H1 (cell line): ENCODE results near the gene TMEM63A. TPM values are rescaled to one million over a fixed set of nuclear protein-coding genes. Genes with fewer than 3 reads are reported as not detected.

Source experiments
- CTCF ChIA-PET: fragments of 300-600 bp; sonication (Branson Sonifier 250); formaldehyde crosslinking; loops from one replicate; lab custom pipeline; 2021; ENCODE audit not compliant: partially characterized antibody; lab: Charles Lee
- POLR2A ChIA-PET: fragments of 300-600 bp; sonication (Branson Sonifier 250); formaldehyde crosslinking; loops from one replicate; lab custom pipeline; 2021; ENCODE audit warnings: inconsistent platforms; ENCODE audit not compliant: partially characterized antibody; lab: Charles Lee
- DNase-seq, 2 experiments: peaks; one replicate each; pipeline versions ENCODE4 v3.0.0 to v3.0.0-alpha.2; 2010 to 2022; ENCODE audit warnings: low spot score in 2 of 2, low read depth in 1 of 2, mixed read lengths in 1 of 2
- FAIRE-seq: peaks from 2 replicates; lab custom pipeline; 2011; peaks lifted over from hg19 to GRCh38; lab: Jason Lieb, UNC
- H2AFZ ChIP-seq: 2 replicates; pipeline ENCODE4 v1.8.1; 2012; ENCODE audit warnings: low read length, inconsistent platforms
- H2AK5ac ChIP-seq: 2 replicates; pipeline ENCODE4 v1.6.1; 2013; ENCODE audit warnings: low read depth, low read length
- H2BK120ac ChIP-seq: replicated peaks from 2 replicates; pipeline ENCODE3; 2013; ENCODE audit warnings: low read depth, low read length, inconsistent platforms
- H2BK12ac ChIP-seq: 2 replicates; pipeline ENCODE4 v1.6.1; 2013; ENCODE audit warnings: low read depth, low read length
- H2BK15ac ChIP-seq: 2 replicates; pipeline ENCODE4 v1.6.1; 2013; ENCODE audit warnings: low read length
- H2BK20ac ChIP-seq: 2 replicates; pipeline ENCODE4 v1.6.1; 2013; ENCODE audit warnings: low read length
- H2BK5ac ChIP-seq: 2 replicates; pipeline ENCODE4 v1.6.1; 2013; ENCODE audit warnings: low read depth, low read length
- H3K14ac ChIP-seq: 2 replicates; pipeline ENCODE4 v1.6.1; 2013; ENCODE audit warnings: inconsistent platforms; ENCODE audit not compliant: insufficient read length
- H3K18ac ChIP-seq: 2 replicates; pipeline ENCODE4 v1.6.1; 2013; ENCODE audit warnings: low read length; ENCODE audit errors: extremely low read depth
- H3K23ac ChIP-seq: 2 replicates; pipeline ENCODE4 v1.6.1; 2013; ENCODE audit warnings: inconsistent platforms; ENCODE audit not compliant: insufficient read length
- H3K23me2 ChIP-seq: 2 replicates; pipeline ENCODE4 v1.6.1; 2013; ENCODE audit warnings: low read depth, low read length
- H3K27ac ChIP-seq: 2 replicates; pipeline ENCODE4 v1.6.1; 2011; ENCODE audit warnings: low read depth, low read length, inconsistent platforms
- H3K27me3 ChIP-seq, 4 experiments: replicated peaks in 1 of 4; 1 replicate in 1 of 4; 2 replicates in 3 of 4; pipeline versions ENCODE4 v1.6.1 to v1.8.1; 2011 to 2013; ENCODE audit warnings: low read length in 3 of 4, mild to moderate bottlenecking in 3 of 4, inconsistent platforms in 2 of 4, mixed read lengths in 2 of 4, moderate library complexity in 1 of 4; ENCODE audit not compliant: control insufficient read depth in 3 of 4, insufficient read depth in 3 of 4; ENCODE audit errors: extremely low read depth in 1 of 4
- H3K36me3 ChIP-seq, 4 experiments: 2 replicates each; pipeline versions ENCODE4 v1.6.1 to v1.8.1; 2011 to 2013; ENCODE audit warnings: mild to moderate bottlenecking in 4 of 4, low read length in 3 of 4, moderate library complexity in 2 of 4, control low read depth in 1 of 4, inconsistent platforms in 1 of 4; ENCODE audit not compliant: insufficient read depth in 4 of 4, control insufficient read depth in 2 of 4
- H3K4ac ChIP-seq: replicated peaks from 2 replicates; pipeline ENCODE3; 2013; ENCODE audit warnings: low read length, low read depth, mixed read lengths, inconsistent platforms; ENCODE audit not compliant: insufficient read length
- H3K4me1 ChIP-seq, 4 experiments: replicated peaks in 1 of 4; 1 replicate in 1 of 4; 2 replicates in 3 of 4; pipeline versions ENCODE4 v1.6.1 to v1.8.1; 2011 to 2013; ENCODE audit warnings: low read length in 3 of 4, inconsistent platforms in 2 of 4, mixed read lengths in 1 of 4; ENCODE audit not compliant: insufficient read depth in 4 of 4, control insufficient read depth in 3 of 4
- H3K4me2 ChIP-seq, 2 experiments: 2 replicates each; pipeline versions ENCODE4 v1.6.1 to v1.8.1; 2011 to 2013; ENCODE audit warnings: low read depth in 2 of 2, low read length in 2 of 2, control low read depth in 1 of 2, inconsistent platforms in 1 of 2, mild to moderate bottlenecking in 1 of 2; ENCODE audit not compliant: insufficient read depth in 1 of 2
- H3K4me3 ChIP-seq, 4 experiments: fragments of 200-600, 300-600 bp in 1 of 4; sonication (generic), shearing (Covaris generic), sonication (Bioruptor Twin) in 1 of 4; 2 replicates each; pipeline versions ENCODE4 v1.5.1 to v1.8.1; 2011 to 2016; ENCODE audit warnings: low read length in 4 of 4, low read depth in 3 of 4, control low read depth in 2 of 4, inconsistent platforms in 2 of 4, mild to moderate bottlenecking in 2 of 4, mixed read lengths in 1 of 4, moderate library complexity in 1 of 4; ENCODE audit not compliant: insufficient read depth in 2 of 4; ENCODE audit errors: extremely low read depth in 1 of 4
- H3K56ac ChIP-seq: replicated peaks from 2 replicates; pipeline ENCODE3; 2013; ENCODE audit warnings: low read depth, mild to moderate bottlenecking, mixed read lengths, low read length, inconsistent platforms; ENCODE audit not compliant: insufficient read length
- H3K79me1 ChIP-seq: 2 replicates; pipeline ENCODE4 v1.6.1; 2013; ENCODE audit warnings: low read depth, low read length, control low read depth
- H3K79me2 ChIP-seq, 2 experiments: 2 replicates each; pipeline versions ENCODE4 v1.6.1 to v1.8.1; 2012 to 2013; ENCODE audit warnings: low read length in 2 of 2, mild to moderate bottlenecking in 2 of 2, inconsistent platforms in 1 of 2; ENCODE audit not compliant: insufficient read depth in 2 of 2, control insufficient read depth in 1 of 2
- H3K9ac ChIP-seq, 4 experiments: replicated peaks in 1 of 4; 1 replicate in 1 of 4; 2 replicates in 3 of 4; pipeline versions ENCODE4 v1.6.1 to v1.8.1; 2011 to 2013; ENCODE audit warnings: low read depth in 3 of 4, low read length in 3 of 4, control low read depth in 2 of 4, mild to moderate bottlenecking in 2 of 4, moderate library complexity in 2 of 4, inconsistent platforms in 1 of 4; ENCODE audit errors: extremely low read depth in 1 of 4
- H3K9me3 ChIP-seq, 2 experiments: 2 replicates each; pipeline versions ENCODE4 v1.6.1 to v1.8.1; 2012 to 2013; ENCODE audit warnings: mild to moderate bottlenecking in 2 of 2, moderate library complexity in 2 of 2, control low read depth in 1 of 2, inconsistent platforms in 1 of 2, low read depth in 1 of 2, low read length in 1 of 2, mixed read lengths in 1 of 2; ENCODE audit not compliant: insufficient read depth in 2 of 2
- H4K20me1 ChIP-seq, 2 experiments: replicated peaks in 1 of 2; 2 replicates each; pipeline versions ENCODE3 to v1.8.1; 2011 to 2013; ENCODE audit warnings: inconsistent platforms in 2 of 2, low read length in 2 of 2, mild to moderate bottlenecking in 1 of 2; ENCODE audit not compliant: insufficient read depth in 2 of 2, control insufficient read depth in 1 of 2
- H4K5ac ChIP-seq: 2 replicates; pipeline ENCODE4 v1.6.1; 2013; ENCODE audit warnings: low read length, low read depth, mixed read lengths, inconsistent platforms; ENCODE audit not compliant: insufficient read length
- H4K8ac ChIP-seq: 2 replicates; pipeline ENCODE4 v1.8.0; 2013; ENCODE audit warnings: mild to moderate bottlenecking, moderate library complexity, low read length, inconsistent platforms; ENCODE audit not compliant: insufficient read depth; ENCODE audit errors: extremely low read depth
- H4K91ac ChIP-seq: replicated peaks from 2 replicates; pipeline ENCODE3; 2013; ENCODE audit warnings: low read length, mixed read lengths, inconsistent platforms; ENCODE audit not compliant: insufficient read length
- EP300 ChIP-seq, 2 experiments: IDR thresholded peaks; 1 replicate in 1 of 2; 2 replicates in 1 of 2; pipeline ENCODE4 v1.6.1; 2011 to 2012; ENCODE audit warnings: low read depth in 2 of 2, low read length in 2 of 2, mild to moderate bottlenecking in 2 of 2, borderline replicate concordance in 1 of 2, inconsistent platforms in 1 of 2, moderate library complexity in 1 of 2
- FOSL1 ChIP-seq: IDR thresholded peaks from 2 replicates; pipeline ENCODE4 v1.6.1; 2011; ENCODE audit warnings: mild to moderate bottlenecking, low read depth, low read length, moderate library complexity; ENCODE audit not compliant: insufficient read depth
- WGBS, 2 experiments: shearing (Covaris generic) in 1 of 2; methylation state at CpG; one replicate each; pipeline versions ENCODE4 v1.1.6 to v1.1.7; 2013 to 2015; ENCODE audit warnings: low lambda C conversion rate in 2 of 2, mixed read lengths in 2 of 2, inconsistent platforms in 1 of 2, low coverage in 1 of 2, missing lambda C conversion rate in 1 of 2; ENCODE audit not compliant: insufficient replicate concordance in 2 of 2, insufficient coverage in 1 of 2, insufficient read length in 1 of 2; ENCODE audit errors: extremely low coverage in 1 of 2, missing lambda C conversion rate in 1 of 2; 5-methylcytosine and 5-hydroxymethylcytosine counted together
- polyA plus RNA-seq, 7 experiments: library from polyadenylated mRNA; depleted of rRNA in 3 of 7; stranded (reverse) in 5 of 7; unstranded in 2 of 7; fragments of >200 nt in 5 of 7; fragments of 200-250 nt in 2 of 7; gene quantifications; 1 replicate in 5 of 7; 2 replicates in 1 of 7; 4 replicates in 1 of 7; pipeline versions ENCODE4 v1.2.1 to v1.2.3, GENCODE V29; 2011 to 2013; ENCODE audit warnings: missing spikeins in 2 of 7, mixed read lengths in 2 of 7
- total RNA-seq: library from RNA; stranded (reverse); fragmentation: NEBNext Ultra II Directional; extraction: Animal tissue kit (Norgen Biotek cat#: 25700); gene quantifications from 2 replicates; pipeline ENCODE4 v1.2.1, GENCODE V29; 2021

Gene TMEM63A
- total and polyA plus RNA-seq, 2 of the 8 experiments (the other 6 are each of a cell fraction or from before 2014, with no cell fraction given): 26.1 to 55.4 TPM

GRCh38 chr1:225861834-225862580 lies 20.2 kb downstream of the TMEM63A start:
- Histone ChIP-seq H3K27me3 (no peaks in the 10 kb centered on the region), H4K20me1 (peaks cover 0 to 4% of the 10 kb centered on the region in 2 experiments), H3K4ac (no peak overlapping the region), H3K36me3 (peaks cover 6 to 25% (median 13%) of the 10 kb centered on the region in 4 experiments), H2BK120ac (no peak overlapping the region), H4K91ac (no peak overlapping the region), H3K9me3 (no peaks in the 10 kb centered on the region), H3K27ac (no peak overlapping the region), H3K9ac (no peak overlapping the region), H3K4me1 (no peaks in the 10 kb centered on the region), H3K4me3 (no peak overlapping the region), H3K4me2 (no peak overlapping the region), H3K23me2 (no peaks in the 10 kb centered on the region), H2BK15ac (no peak overlapping the region), H4K8ac (peak overlapping the region; percentile 57), H2AK5ac (no peak overlapping the region), H2BK12ac (no peak overlapping the region), H2BK5ac (no peak overlapping the region), H2BK20ac (no peak overlapping the region), H3K14ac (no peak overlapping the region), H3K18ac (no peak overlapping the region), H2AFZ (no peak overlapping the region), H4K5ac (no peak overlapping the region), H3K79me1 (no peaks in the 10 kb centered on the region), H3K23ac (no peak overlapping the region), H3K56ac (no peak overlapping the region), H3K79me2 (no peaks in the 10 kb centered on the region)
- TF ChIP-seq FOSL1 (no peak), EP300 (IDR thresholded peaks at IDR 0.05; ENCODE audit: borderline replicate concordance in 1 of 2, low read depth in 2 of 2, low read length in 2 of 2) (no peak)
- FAIRE-seq (no peak), DNase-seq (no peak)
- CTCF ChIA-PET: interaction anchor here (1.0 to 1.6 kb wide), 3 partner anchors 12 to 388 kb away, joined by 3 read pairs; no protein-coding TSS in a partner anchor
- POLR2A ChIA-PET: interaction anchor here (0.6 to 1.8 kb wide), 9 partner anchors 9 to 209 kb away, joined by 3 to 7 read pairs (median 4); partner anchors contain the start of genes ENAH and PYCR2
- 86% methylated on average over 13 of the region's 13 CpGs; no CpG with 5 or more reads in 1 of the 2 experiments for WGBS, 2 experiments
